RKO (cell line): ENCODE results near the gene UNC13A.

ENCODE experiments used
- DNase-seq: peaks from one replicate; pipeline ENCODE4 v3.0.0-alpha.2; 2016; ENCODE audit warnings: low spot score

The UNC13A gene

GRCh38 chr19:17687857-17688784 is at the start of gene UNC13A:
TSS of gene UNC13A (minus strand) at chr19:17688354. CDS start at chr19:17688199, 155 bp downstream.
- DNase-seq, result peak; percentile 43

DNA sequence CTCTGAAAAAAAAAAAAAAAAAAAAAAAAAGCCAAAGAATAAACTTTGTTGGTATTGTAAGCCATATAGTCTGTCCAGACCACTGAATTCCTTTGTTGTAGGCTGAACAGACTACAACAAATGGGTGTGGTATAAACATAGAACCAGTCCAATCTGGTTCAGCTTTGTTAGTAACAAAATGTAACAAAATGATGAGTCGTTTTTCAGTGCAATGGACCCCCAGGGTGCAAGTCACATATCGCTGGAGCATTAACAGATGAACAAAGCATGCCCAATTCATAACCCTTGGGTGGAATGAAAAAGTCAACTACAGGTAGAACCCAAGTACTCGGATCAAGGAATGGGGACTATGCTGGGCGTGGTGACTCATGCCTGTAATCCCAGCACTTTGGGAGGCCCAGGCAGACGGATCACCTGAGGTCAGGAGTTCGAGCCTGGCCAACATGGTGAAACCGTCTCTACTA is 49.6 kb upstream of the UNC13A start:
- DNase-seq, result no peak

- no peak for DNase-seq
Measured at GRCh38 chr19:17735410-17735809, 47.3 kb upstream of the UNC13A start.

DNA sequence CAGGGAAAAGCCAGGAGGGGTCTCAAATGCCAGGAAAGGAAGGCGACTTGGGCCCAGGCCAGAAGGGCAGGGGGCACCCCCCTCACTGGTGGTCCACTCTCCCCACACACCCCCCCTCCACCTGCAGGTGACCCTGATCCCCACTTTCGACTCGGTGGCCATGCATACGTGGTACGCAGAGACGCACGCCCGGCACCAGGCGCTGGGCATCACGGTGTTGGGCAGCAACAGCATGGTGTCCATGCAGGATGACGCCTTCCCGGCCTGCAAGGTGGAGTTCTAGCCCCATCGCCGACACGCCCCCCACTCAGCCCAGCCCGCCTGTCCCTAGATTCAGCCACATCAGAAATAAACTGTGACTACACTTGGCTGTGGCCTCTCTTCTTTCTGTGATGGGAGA is 46.0 kb upstream of the UNC13A start:
- DNase-seq, result no peak

GRCh38 chr19:17733127-17733526 is 45.0 kb upstream of the UNC13A start:
- DNase-seq, result no peak

DNA sequence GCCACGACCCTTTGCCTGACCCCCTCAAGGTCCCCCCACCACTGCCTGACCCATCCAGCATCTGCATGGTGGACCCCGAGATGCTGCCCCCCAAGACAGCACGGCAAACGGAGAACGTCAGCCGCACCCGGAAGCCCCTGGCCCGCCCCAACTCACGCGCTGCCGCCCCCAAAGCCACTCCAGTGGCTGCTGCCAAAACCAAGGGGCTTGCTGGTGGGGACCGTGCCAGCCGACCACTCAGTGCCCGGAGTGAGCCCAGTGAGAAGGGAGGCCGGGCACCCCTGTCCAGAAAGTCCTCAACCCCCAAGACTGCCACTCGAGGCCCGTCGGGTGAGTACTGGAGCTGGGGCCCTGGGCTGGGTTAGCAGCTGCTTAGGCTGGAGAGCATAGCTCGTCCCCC is 39.7 kb upstream of the UNC13A start:
- DNase-seq, result no peak

DNA sequence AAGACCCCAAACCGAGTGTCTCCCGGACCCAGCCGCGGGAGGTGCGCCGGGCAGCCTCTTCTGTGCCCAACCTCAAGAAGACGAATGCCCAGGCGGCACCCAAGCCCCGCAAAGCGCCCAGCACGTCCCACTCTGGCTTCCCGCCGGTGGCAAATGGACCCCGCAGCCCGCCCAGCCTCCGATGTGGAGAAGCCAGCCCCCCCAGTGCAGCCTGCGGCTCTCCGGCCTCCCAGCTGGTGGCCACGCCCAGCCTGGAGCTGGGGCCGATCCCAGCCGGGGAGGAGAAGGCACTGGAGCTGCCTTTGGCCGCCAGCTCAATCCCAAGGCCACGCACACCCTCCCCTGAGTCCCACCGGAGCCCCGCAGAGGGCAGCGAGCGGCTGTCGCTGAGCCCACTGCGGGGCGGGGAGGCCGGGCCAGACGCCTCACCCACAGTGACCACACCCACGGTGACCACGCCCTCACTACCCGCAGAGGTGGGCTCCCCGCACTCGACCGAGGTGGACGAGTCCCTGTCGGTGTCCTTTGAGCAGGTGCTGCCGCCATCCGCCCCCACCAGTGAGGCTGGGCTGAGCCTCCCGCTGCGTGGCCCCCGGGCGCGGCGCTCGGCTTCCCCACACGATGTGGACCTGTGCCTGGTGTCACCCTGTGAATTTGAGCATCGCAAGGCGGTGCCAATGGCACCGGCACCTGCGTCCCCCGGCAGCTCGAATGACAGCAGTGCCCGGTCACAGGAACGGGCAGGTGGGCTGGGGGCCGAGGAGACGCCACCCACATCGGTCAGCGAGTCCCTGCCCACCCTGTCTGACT is 39.0 kb upstream of the UNC13A start:
- DNase-seq, result no peak

GRCh38 chr19:17726136-17726741 is 38.1 kb upstream of the UNC13A start:
- no peak for DNase-seq

- DNase-seq, result no peak
Measured at GRCh38 chr19:17725422-17726078, 37.4 kb upstream of the UNC13A start.

DNA sequence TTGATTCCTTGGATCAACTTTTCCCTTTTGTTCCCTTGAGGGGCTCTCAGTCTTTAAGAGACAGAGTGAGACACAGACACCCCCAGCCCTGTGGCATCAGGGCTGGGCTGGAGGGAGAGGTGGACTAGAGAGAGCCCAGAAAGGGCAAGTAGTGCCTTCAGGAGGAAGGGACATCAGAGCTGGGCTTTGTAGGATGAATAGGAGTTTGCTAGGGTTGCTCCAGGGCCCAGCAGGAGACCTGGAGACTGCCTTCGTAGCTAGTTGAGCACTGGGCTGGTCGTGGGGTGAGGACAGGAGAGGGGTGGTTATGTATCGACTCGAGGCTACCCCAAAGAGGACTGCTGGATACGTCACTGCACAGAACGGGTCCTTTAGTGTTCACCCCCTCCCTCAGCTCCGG is 36.5 kb upstream of the UNC13A start:
- DNase-seq, result no peak

- no peak for DNase-seq
Measured at GRCh38 chr19:17722655-17723240, 34.6 kb upstream of the UNC13A start.

- DNase-seq, result peak; percentile 65
Measured at GRCh38 chr19:17721821-17722220, 33.7 kb upstream of the UNC13A start.

- DNase-seq, result no peak
Measured at GRCh38 chr19:17721111-17721628, 33.0 kb upstream of the UNC13A start.

- DNase-seq, result peak; percentile 5
Measured at GRCh38 chr19:17720440-17720839, 32.3 kb upstream of the UNC13A start.

DNA sequence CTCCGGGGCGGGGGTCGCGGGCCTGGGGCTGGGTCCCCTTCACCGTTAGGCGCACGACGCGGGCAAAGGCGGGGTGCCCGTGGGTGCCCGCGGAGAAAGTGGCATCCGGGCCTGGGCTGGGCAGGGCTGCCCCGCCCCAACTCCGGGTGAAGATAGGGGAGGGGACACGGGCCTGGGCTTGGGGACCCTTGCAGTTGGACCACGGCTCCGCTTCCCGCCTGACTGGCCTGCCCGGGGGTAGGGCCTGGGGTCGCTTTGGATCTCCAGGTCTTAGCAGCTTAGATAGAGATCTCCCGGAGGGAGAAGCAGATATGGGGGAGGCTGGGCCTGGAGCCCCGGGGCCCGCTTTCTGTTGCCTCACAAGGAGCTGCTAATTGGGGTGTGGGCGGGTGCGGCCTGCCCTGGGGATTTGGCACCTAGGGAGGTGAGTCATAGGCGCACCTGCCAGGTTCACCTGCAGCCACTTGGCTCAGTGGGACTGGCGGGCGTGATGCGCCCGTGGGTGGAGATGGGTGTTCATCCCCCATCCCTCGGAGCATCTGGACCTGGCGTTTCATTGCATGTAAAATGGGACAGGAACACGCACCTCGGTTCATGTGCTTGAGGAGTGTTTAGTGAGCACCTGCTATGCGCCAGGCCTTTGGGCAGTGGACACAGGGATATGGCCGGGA is 31.7 kb upstream of the UNC13A start:
- peak; percentile 14 for DNase-seq

DNA sequence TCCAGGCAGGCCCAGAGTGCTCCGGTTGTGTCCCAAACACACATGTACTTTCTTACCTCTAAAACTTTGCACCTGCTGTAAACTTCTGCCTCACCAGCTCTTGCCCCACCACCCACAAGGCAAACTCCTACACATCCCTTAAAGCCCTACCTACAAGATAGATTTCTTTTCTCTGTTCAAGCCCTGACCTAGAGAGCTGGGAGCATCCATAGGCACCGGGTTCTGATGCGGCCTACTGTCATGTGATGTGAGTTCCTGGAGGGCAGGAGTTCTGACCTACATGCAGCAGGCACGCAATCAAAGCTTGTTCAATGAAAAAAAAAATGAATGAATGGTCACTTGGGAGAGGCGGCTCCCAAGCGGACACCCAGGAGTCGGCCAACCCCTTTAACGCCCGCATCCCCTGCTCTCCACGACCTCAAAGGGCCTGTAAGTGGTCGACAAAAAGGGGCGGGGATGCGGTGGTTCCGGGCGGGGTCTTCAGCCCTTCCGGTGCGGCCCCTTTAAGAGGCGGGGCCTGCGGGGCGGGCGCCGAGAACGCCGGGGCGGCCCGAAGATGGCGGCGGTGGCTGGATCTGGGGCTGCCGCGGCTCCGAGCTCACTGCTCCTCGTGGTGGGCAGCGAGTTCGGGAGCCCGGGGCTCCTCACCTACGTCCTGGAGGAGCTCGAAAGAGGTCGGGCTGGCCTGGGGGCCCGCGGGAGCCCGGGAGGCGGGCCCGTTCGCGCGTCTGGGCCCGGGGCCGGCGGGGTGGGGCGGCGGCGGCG is 31.0 kb upstream of the UNC13A start, which contains the start of gene MAP1S:
Gene MAP1S, plus strand, starts transcription at position 534 of the 765 bp plus-strand sequence. Its CDS starts 23 bp downstream, at position 557.
- DNase-seq, result peak; percentile 73

- peak; percentile 33 for DNase-seq
Measured at GRCh38 chr19:17718550-17718946, 30.4 kb upstream of the UNC13A start.

DNA sequence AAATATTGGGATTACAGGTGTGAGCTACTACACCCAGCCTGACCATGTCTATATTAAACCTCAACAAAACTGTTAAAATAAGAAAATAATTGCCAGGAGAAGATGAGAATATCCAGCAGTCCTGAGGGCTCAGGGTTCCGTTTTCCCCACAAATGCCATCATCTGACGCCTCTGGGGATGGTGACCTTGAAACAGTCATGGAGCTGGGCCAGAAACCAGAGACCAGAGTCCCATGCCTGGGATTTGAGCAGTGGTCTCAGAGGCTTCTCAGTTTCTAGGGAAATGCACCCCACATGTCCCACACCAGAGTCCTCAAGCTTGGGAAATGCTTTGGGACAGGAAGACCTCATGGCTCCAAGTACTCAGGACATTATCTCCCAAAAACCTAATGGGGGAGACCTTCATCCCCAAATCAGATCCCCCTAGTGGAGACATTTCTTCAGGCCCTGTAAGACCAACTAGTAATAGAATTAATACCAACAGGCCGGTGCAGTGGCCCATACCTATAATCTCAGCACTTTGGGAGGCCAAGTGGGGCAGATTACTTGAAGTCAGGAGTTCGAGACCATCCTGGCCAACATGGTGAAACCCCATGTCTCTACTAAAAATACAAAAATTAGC is 28.3 kb upstream of the UNC13A start:
- DNase-seq, result peak; percentile 25

DNA sequence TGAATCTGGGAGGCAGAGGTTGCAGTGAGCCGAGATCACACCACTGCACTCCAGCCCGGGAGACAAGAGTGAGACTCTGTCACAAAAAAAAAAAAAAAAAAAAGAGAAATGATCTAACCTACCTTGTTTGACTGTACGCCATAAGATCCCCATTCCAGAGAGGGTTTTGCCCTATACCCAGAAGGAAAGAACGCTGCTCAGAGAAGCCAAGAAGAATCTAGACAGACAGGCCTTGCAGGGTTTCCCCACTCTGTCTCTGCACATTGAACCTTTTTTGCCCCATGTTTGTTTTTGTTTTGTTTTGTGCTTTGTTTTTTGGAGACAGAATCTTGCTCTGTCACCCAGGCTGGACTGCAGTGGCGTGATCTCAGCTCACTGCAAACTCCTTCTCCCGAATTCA is 23.7 kb upstream of the UNC13A start:
- DNase-seq, result no peak
